Measurements from ENCODE around the gene SLC25A38.
"Not testable (repeated sequence)": the region's sequence is repeated elsewhere in the genome, so short reads cannot be mapped to it uniquely, and the experiment has no call there.

The SLC25A38 gene

DNA sequence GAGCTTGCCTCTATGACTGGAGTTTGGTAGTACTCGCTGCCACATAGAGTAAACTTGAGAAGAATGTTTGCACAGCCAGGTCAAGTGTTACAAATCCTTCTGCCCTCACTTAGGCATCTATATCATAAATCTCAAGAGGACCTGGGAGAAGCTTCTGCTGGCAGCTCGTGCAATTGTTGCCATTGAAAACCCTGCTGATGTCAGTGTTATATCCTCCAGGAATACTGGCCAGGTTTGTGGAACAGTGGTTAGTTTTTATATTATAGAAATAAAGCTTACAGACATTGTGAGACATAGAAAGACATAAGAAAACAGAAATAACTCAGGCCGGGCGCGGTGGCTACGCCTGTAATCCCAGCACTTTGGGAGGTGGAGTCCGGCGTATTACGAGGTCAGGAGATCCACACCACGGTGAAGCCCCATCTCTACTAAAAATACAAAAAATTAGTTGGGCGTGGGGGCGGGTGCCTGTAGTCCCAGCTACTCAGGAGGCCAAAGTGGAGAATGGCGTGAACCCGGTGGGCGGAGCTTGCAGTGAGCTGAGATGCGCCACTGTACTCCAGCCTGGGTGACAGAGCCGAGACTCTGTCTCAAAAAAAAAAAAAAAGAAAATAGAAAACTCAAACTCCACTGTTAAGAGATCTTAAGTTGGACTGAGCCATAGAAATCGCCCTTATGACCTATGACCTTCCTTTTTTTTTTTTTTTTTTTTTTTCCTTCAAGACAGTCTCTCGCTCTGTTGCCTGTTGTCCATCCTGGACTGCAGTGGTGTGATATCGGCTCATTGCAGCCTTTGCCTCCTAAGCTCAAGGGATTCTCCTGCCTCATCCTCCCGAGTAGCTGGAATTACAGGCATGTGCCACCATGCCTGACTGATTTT is 25.6 kb downstream of the SLC25A38 start:
- no peak for DNase-seq

DNA sequence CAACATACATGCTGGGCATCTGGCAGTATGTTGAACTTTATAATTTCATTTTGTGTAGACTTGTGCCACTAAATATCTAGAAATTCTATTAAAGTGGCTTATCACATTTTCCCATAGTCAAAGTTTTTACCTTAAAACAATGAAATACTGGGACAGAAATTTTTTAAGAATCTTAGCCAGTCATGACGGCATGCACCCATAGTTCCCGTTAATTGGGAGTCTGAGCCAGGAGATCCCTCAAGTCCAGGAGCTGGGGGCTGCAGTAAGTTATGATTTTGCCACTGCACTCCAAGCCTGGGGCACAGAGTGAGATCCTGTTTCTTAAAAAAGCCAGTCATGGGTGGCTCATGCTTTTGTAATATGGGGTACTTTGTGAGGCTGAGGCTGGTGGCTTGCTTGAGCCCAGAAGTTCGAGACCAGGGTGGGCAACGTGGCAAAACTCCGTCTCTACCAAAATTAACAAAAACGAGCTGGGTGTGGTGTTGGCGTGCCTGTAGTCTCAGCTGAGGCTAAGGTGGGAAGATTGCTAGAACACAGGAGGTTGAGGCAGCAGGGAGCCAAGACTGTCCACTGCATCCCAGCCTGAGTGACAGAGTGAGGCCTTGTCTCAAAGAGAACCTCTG is 26.5 kb downstream of the SLC25A38 start:
- DNase-seq: no peak

DNA sequence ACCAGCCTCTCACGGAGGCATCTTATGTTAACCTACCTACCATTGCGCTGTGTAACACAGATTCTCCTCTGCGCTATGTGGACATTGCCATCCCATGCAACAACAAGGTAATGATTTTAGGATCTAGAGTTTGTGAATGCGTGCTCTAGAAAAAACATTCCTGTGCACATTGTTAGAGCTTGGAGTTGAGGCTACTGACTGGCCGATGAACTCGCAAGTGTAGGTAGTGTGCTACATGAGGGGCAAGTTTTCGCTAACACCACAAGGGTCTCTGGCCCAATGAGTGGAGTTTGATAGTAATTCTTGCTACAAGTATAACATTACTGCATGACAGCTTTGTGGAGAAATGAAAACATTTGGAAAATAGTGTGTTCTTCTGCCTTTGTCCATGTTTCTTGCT is 27.7 kb downstream of the SLC25A38 start:
- DNase-seq: no peak

DNA sequence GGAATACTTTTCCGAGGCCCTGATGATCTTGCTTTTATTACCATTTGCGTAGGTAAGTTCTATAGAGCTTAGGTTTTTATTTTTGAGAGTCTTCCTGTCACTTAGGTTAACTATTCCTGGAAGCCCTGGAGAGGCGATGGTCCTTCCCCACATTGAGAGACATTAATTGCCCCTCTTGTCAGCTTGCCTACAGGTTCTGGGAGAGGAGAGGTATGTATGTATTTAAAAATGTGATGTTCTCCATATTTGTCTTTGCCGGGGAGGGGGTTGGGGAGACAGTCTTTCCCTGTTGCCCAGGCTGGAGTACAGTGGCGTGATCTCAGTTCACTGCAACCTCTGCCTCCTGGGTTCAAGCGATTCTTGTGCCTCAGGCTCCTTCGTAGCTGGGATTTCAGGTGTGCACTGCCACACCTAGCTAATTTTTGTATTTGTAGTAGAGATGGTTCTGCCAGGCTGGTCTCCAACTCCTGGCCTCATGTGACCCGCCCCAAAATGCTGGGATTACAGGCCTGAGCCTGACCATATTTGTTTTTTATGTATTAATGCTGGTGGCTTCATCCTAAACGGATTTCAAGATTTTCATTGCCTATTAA is 29.6 kb downstream of the SLC25A38 start:
- no peak for DNase-seq

DNA sequence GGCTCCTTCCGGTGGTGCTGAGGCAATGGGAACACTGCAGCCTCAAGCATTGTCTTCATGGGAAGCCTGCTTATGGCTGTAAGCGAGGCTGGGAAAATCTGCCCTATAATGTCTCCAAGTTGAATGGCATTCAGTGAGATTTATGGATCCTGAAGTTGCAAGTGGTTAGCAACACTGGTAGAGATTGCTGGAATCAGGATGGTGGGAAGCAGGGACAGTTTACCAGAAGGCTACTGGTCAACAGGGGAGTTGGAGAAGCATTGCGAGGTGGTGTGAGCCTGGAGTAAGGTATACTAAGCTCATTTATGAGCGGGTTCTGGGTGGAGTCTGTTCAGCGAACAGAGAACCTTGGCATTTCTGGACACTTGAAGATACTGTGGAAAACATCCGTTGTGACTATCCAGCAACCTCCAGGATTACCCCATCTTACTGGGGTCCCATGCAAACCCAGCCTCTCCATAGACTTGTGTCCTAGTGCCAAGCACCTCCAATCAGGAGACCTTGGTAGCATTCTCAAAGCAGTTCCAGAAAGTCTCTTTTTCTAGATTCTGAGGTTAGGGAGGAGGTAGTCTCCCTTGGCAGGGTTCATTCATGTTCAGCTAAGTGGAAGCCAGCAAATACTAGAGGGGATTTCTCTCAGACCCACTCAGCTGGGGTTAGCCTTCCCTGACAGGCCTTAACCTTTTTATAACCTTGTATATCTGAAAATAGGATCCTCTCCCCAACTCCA is 30.7 kb downstream of the SLC25A38 start:
- no peak for DNase-seq

DNA sequence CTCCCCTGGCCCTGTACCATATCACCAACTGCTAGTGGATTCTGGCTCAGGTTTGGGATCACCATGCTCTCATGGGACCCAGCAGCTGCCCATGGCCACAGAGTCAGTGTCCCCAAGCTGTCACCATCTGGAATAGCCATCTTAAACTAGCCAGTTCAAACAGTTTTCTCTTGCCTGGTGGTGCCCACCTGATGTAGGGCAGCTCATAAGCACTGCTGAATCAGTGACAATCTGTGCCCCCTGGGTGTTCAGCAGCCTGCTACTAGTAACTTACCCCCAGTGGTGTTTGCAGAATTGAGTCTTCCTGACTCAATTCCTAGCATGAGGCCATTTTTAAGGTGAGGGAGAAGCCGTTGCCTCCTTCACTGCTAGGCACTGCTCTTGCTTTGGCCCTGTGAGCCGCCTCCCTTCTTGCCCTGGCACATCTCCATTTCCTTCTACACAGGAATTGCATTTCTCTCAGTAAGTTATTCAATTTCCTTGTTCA is 31.3 kb downstream of the SLC25A38 start:
- no peak for DNase-seq

DNA sequence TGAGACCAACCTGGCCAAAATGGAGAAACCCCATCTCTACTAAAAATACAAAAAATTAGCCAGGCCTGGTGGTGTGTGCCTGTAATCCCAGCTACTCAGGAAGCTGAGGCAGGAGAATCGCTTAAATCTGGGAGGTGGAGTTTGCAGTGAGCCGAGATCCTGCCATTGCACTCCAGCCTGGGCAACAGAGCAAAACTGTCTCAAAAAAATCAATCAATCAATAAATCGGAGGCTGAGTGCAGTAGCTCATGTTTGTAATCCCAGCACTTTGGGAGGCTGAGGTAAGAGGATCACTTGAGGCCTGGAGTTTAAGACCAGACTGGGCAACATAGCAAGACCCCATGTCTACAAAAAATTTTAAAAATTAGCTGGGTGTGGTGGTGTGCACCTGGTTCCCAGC is 32.1 kb downstream of the SLC25A38 start:
- DNase-seq: not testable (repeated sequence)

DNA sequence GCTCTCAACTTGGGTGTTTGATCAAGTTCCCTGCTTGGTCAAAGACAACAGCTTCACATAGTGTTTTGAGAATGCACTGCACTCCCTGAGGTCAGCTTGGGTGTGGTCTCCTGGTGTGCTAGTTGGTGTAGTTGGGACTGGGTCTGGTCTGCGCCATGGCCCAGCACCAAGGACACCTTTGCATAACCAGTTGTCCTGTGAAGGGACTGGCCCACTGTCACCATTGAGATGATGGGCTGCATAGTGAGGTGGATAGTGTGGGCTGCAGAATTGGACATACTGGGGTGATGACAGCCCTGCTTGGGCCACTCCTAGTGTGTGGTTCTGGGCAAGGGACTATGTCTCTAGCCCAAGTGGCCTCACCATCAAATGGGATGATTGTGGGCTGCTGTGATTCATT is 32.8 kb downstream of the SLC25A38 start:
- DNase-seq: no peak

DNA sequence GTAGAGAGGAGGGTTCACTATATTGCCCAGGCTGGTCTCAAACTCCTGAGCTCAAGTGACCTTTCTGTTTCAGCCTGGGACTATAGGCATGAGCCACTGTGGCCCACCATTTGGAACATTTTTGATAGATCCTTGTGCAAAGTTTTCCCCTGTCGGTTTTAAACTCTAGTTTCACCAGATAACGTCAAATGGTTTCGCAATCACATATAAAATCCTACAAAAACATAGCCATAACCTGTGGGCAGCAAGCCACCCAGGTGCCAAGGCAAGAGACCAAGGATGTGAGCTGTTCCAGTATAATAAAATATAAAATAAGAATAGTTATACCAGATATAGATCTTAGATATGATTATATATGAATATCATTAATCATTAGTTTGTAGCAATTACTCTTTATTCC is 33.8 kb downstream of the SLC25A38 start:
- DNase-seq: not testable (repeated sequence)

DNA sequence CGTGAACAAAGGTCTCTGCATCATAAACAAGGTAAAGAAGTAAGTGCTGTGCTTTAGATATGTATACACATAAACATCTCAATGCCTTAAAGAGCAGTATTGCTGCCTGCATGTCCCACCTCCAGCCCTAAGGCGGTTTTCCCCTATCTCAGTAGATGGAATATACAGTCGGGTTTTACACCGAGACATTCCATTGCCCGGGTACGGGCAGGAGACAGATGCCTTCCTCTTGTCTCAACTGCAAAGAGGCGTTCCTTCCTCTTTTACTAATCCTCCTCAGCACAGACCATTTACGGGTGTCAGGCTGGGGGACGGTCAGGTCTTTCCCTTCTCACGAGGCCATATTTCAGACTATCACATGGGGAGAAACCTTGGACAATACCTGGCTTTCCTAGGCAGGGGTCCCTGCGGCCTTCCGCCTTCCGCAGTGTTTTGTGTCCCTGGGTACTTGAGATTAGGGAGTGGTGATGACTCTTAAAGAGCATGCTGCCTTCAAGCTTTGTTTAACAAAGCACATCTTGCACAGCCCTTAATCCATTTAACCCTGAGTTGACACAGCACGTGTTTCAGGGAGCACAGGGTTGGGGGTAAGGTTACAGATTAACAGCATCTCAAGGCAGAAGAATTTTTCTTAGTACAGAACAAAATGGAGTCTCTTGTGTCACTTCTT is 35.5 kb downstream of the SLC25A38 start:
- DNase-seq: not testable (repeated sequence)

DNA sequence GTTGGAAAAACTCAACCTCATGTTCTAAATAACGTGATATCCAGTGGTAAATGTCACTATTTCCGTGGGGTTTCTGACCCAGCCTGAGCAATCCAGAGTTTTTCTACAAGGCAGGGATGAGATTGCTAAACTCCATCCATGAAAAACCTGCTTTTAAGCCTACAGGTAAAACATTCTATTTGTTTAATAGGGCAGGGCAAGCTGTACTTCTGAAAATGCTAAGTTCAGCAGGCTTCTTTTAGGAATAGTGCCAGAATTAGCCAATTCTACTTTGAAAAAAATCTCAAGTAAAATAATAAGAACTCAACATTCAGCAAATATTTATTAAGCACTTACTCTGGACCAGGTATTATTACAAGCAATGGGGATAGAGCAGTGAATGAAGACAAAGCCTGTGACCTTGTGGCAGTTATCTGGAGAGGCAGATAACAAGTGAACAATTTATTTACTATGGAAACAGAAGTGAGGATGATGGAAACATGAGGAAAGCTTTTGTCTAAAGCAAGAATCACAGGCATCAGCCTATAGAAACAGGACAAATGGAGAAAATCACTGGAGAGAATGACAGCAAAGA is 36.7 kb downstream of the SLC25A38 start:
- DNase-seq: no peak

DNA sequence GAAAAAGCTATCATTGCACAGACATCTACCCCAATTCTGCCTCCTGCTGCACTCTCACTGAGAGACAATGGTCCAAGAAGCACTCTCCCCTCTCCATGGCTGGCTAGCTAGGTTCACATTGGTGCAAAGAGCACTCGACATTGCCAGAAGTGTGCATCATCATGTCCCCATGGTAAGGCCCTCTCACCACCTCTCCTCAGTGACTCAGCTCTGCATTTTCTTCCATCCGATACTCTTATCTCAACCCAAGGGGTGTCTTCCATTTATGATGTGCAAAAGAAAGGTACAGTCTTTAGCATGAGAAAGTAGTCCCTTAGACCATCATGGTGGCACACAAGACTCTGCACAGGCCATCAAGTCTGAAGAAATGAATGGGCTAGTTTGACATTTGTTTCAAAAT is 37.4 kb downstream of the SLC25A38 start:
- DNase-seq: no peak

DNA sequence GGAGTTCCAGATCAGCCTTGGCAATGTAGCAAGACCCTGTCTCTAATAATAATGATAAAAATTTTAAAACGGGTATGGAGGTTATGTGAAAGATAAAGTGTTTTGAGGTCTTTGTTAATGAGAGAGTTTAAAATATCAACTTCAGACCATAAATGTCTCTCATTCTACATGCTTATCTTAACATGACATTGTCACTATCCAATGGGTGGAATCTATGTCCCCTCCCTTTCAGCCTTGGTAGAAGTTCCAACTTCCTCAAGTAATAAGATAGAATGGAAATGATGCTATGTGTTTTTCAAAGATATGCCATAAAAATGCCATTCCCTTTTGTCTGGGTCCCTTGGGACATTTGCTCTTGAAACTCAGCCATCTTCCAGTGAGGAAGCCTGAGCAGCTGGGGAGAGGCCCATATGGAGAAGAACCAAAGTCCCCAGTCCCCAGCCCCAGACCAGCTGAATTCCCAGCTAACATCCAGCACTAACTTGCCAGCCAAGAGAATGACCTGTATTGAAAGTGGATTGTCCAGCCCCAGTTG is 40.3 kb downstream of the SLC25A38 start:
- no peak for DNase-seq

DNA sequence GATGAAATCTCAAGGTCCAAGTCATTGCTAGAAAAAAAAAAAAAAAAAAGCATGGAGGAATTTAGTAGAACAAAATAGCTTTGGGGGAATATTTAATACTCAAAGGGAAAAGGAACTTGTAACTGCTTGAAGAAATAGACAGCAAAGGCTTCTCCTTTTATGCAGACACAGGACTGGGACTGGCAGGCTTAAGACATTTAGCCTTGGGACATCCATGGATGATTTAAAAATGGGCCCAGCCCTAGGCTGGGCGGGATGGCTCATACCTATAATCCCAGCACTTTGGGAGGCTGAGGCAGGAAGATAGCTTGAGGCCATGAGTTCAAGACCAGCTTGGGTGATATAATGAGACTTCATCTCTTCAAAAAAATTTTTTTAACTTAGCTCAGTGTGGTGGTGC is 43.1 kb downstream of the SLC25A38 start:
- no peak for DNase-seq

DNA sequence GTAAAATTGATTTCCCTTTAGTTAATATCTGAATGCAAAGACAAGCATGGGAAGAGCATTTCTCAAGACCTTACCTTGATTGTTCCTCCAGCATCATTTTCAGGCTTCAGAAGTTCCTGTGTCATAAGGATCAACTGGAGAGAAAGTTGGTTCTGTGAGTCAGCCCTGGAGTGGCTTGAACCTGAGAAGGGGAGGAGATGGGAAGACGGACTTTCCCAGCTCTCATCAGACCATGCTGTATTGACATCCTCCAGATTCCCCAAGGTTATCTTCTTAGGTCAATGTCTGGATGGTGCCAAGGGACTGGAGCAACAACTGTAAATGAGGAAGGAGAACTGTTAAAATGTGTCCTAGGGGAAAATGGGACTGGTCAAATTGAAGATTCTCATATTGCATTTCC is 44.3 kb downstream of the SLC25A38 start:
- DNase-seq: no peak

DNA sequence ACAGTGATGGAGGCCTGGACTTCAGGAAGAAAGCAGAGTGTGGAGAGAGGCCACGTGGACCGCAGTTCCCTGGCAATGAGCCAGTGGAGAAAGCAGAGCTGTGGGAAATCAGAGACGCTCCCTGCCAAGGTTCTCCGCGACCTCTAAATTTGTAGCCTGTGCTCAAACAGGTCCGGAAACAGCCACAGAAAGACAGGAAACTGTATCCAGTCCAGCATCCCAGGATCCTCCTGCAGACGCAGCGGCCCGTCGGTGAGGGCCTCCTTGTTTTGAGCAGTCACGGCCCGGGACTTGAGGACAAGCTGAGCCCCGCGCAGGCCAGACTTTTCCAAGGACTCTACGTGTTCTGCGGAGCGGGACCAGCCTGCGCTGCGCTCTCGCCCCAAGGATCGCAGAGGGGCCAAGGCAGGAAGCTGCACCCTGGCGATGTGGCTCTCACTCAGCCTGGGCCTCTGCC is 45.6 kb downstream of the SLC25A38 start:
- DNase-seq: no peak

DNA sequence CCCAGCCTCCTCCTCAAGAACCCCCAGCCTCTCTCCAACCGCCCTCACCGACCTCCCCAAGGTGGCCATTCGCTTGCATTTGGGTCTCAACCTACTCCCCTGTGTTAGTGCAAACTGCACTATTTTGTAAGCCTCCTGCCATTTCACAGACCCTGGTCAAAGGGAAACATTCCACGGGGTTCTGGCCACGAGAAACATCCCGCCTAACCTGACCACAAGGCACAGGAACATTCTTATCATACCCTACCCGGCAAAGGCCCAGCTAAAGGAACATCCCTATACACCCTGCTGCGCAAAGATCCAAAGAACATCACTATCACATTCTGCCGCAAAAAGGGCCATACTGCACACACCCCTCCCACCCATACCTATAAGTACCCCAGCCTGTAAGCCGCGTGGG is 46.3 kb downstream of the SLC25A38 start:
- no peak for DNase-seq

DNA sequence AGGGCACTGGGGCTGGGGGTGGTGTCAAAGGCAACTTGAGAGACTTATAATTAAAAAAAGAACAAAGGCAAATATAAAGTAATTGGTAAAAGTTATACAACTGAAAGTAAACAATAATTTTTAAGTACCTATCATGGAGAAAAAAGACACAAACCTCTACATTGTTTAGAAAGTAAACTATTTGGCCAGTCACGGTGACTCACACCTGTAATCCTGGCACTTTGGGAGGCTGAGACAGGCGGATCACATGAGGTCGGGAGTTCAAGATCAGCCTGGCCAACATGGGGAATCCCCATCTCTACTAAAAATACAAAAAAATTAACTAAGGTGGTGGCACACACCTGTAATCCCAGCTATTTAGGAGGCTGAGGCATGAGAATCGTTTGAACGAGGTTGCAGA is 49.2 kb downstream of the SLC25A38 start:
- DNase-seq: no peak

DNA sequence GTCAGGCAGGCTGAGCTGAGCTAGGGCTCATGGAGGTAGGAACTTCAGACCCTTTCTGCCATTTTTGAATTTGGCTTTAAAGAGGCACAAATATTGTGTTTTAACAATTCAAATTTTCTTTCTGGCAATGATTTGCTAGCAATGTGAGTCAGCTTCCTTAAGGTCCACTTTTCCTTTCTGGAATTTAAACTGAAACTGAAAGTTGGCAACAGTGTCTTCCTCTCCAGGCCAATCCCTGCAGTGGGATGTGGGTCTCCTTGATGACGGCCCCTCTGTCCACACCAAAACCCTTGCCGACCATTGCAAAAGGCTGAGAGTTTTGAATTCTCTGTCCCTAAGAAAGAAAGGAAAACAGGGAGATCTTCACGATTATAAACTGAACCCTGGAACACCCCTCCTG is 50.5 kb downstream of the SLC25A38 start:
- no peak for DNase-seq

DNA sequence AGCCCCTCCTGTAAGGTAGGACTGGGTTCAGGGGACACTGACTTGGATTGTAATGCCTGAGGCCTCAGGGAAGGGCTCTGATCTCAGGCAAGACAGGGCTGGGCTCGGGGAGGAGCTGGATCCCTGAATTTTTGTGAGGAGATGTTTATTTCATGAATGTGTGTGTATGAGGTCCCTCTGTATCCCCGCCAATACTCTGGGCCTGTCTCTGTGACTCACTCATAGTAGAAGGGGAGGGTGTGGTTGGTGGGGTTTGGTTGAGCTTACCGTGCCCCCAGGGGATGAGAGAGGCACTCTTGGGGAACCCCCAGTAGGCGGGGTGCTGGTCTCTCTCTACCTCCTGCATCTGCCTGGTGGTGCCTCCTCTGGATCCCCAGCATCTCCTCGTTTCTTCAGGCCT is 51.4 kb downstream of the SLC25A38 start:
- no peak for DNase-seq

DNA sequence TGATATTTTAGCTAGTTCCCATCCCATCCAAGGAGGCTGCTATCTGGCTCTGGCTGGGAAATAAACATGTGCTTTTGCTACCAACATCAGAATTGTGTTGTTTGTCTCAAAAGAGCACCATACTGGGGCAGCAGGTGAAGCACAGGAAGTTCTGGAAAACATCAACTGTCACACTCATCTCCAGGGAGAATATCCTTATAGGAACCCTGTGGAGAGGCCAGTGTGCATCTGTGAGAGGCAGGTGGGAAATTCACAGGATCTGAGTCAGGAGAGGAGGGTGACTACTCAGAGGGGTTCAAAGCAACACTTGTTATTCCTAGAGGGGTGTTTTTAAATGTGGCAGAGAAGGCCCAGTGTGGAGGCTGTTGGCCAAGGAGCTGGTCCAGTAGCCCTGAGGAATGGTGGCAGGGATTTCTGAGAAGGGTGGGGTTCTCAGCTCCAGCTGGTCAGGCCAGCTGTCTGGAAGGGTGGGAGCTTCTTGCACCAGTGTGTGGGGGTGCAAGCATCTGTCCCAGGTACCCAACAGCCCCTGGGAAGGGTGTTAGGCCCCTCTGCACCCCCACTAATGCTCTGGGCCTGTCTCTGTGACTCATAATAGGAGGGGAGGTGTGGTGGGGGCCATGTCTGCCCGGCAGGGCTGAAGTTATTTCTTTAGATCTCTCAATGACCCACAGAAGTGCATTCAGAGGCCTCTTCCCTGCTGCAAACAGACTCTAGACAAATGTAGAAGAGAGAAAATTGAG is 52.0 kb downstream of the SLC25A38 start:
- no peak for DNase-seq
